ENCODE results near the gene CCDC39. TPM values are rescaled to one million over a fixed set of nuclear protein-coding genes. Genes with fewer than 3 reads are reported as not detected.

The CCDC39 gene
- total and polyA plus RNA-seq, 2 of the 13 experiments (the other 11 are each of a cell fraction or from before 2014, with no cell fraction given) = not detected

GRCh38 chr3:180693656-180694055 is 14.4 kb upstream of the CCDC39 start:
- no peak for TF ChIP-seq SP140L (CRISPR knock-in tag; IDR thresholded peaks at IDR 0.05; ENCODE audit: borderline replicate concordance)
- TF ChIP-seq ZNF143 (CRISPR knock-in tag; IDR thresholded peaks at IDR 0.05) = no peak
- POLR2A ChIA-PET = no interaction called here
- FAIRE-seq = no peak
- H2AFZ ChIP-seq (ENCODE audit: low read length) = no peak overlapping the region
- no peaks in the 10 kb centered on the region for H3K9me3 ChIP-seq (ENCODE audit: low read length)
- no peak for ATAC-seq
- no peak overlapping the region for H3K9ac ChIP-seq (ENCODE audit: insufficient read depth, low read depth, low read length)
- H4K20me1 ChIP-seq (ENCODE audit: insufficient read depth, low read length) = no peaks in the 10 kb centered on the region
- no peak overlapping the region for H3K4me3 ChIP-seq (replicated peaks in 1 of 3; ENCODE audit: insufficient read depth in 1 of 3, low read depth in 2 of 3, low read length in 3 of 3)
- in situ Hi-C loops (cut with HindIII; ENCODE audit: extremely low pct_ligation_motif_present, low pct_unique_long_range_greater_than_20kb) (no loop called here), intact Hi-C loops (cut with micrococcal nuclease; ENCODE audit: unreplicated experiment) (no loop called here)
- no peaks in the 10 kb centered on the region for H3K79me2 ChIP-seq (ENCODE audit: insufficient read depth, low read length)
- no peak for DNase-seq (ENCODE audit: low spot score)
- CTCF ChIA-PET (ENCODE audit: low intra/inter-chr PET ratio, low total read pairs) = no interaction called here
- no peak overlapping the region for H3K4me2 ChIP-seq (ENCODE audit: low read depth, low read length)
- no peaks in the 10 kb centered on the region for H3K4me1 ChIP-seq (ENCODE audit: insufficient read depth, low read length)
- H3K27me3 ChIP-seq (ENCODE audit: control insufficient read depth in 1 of 2, insufficient read depth in 2 of 2, low read length in 2 of 2) = no peaks in the 10 kb centered on the region
- 0% methylated on average over 1 of the region's 1 CpG for WGBS (ENCODE audit: low lambda C conversion rate)
- H3K27ac ChIP-seq (ENCODE audit: extremely low read length, insufficient read depth, low read length) = no peak overlapping the region
- no peaks in the 10 kb centered on the region for H3K36me3 ChIP-seq (replicated peaks in 1 of 2; ENCODE audit: control insufficient read depth in 1 of 2, insufficient read depth in 2 of 2, low read length in 2 of 2)
- no TSS peak for BruUV-seq (replicated peaks)

- no peaks in the 10 kb centered on the region for H3K36me3 ChIP-seq (replicated peaks in 1 of 2; ENCODE audit: control insufficient read depth in 1 of 2, insufficient read depth in 2 of 2, low read length in 2 of 2)
- no peak overlapping the region for H2AFZ ChIP-seq (ENCODE audit: low read length)
- no peak overlapping the region for H3K9ac ChIP-seq (ENCODE audit: insufficient read depth, low read depth, low read length)
- no peaks in the 10 kb centered on the region for H3K79me2 ChIP-seq (ENCODE audit: insufficient read depth, low read length)
- whole genome bisulfite sequencing (ENCODE audit: low lambda C conversion rate) = 0% methylated on average over 1 of the region's 1 CpG
- H4K20me1 ChIP-seq (ENCODE audit: insufficient read depth, low read length) = no peaks in the 10 kb centered on the region
- TF ChIP-seq U2AF2 (IDR thresholded peaks at IDR 0.05; ENCODE audit: low read depth, low read length) (0 out of 2 replicates have a peak, but pooled peaks have one; percentile 41), ZNF234 (CRISPR knock-in tag; conservative IDR thresholded peaks at IDR 0.05) (no peak), CTCF (CRISPR knock-in tag; IDR thresholded peaks at IDR 0.05) (0 out of 2 replicates have a peak, but pooled peaks have one; percentile 7), STAG1 (CRISPR knock-in tag; IDR thresholded peaks at IDR 0.05) (peak; percentile 24; the same call in 1 of the 2 replicates)
- no peak overlapping the region for H3K27ac ChIP-seq (ENCODE audit: extremely low read length, insufficient read depth, low read length)
- DNase-seq (ENCODE audit: low spot score) = no peak
- no TSS peak for BruUV-seq (replicated peaks)
- no peak overlapping the region for H3K4me3 ChIP-seq (replicated peaks in 1 of 3; ENCODE audit: insufficient read depth in 1 of 3, low read depth in 2 of 3, low read length in 3 of 3)
- no peaks in the 10 kb centered on the region for H3K9me3 ChIP-seq (ENCODE audit: low read length)
- intact Hi-C loops (cut with micrococcal nuclease; ENCODE audit: unreplicated experiment) = no loop called here
- ChIA-PET POLR2A (no interaction called here), CTCF (ENCODE audit: low intra/inter-chr PET ratio, low total read pairs) (no interaction called here)
- no peak for ATAC-seq
- in situ Hi-C loops (cut with HindIII; ENCODE audit: extremely low pct_ligation_motif_present, low pct_unique_long_range_greater_than_20kb) = no loop called here
- no peak for FAIRE-seq
- H3K4me1 ChIP-seq (ENCODE audit: insufficient read depth, low read length) = no peaks in the 10 kb centered on the region
- H3K4me2 ChIP-seq (ENCODE audit: low read depth, low read length) = no peak overlapping the region
- 0 out of 5 replicates have a peak, but pooled peaks cover 0 to 3% of the 10 kb centered on the region in 2 experiments for H3K27me3 ChIP-seq (ENCODE audit: control insufficient read depth in 1 of 2, insufficient read depth in 2 of 2, low read length in 2 of 2)
Measured at GRCh38 chr3:180690061-180690460, 10.8 kb upstream of the CCDC39 start.

Data from HepG2 (cell line).